Activated CD4-positive, alpha-beta T cell treated with anti-CD3 and anti-CD28 coated beads for 1 hour (primary cell): ENCODE data around the gene MCM7.
A peak's percentile ranks its signal among the peaks of the same experiment; 100 is the strongest.

ENCODE experiments used
- DNase-seq: peaks from one replicate; pipeline ENCODE4 v3.0.0-alpha.2; 2020

Gene MCM7

GRCh38 chr7:100093054-100093453 is 8.1 kb downstream of the MCM7 start:
- no peak for DNase-seq

- no peak for DNase-seq
Measured at GRCh38 chr7:100091411-100092181, 9.6 kb downstream of the MCM7 start.

- DNase-seq: no peak
Measured at GRCh38 chr7:100090527-100091410, 10.4 kb downstream of the MCM7 start.

GRCh38 chr7:100089458-100090196 is 11.6 kb downstream of the MCM7 start:
- DNase-seq: no peak

GRCh38 chr7:100088621-100089457 is 12.4 kb downstream of the MCM7 start, which contains the start of gene COPS6:
Gene COPS6, plus strand, starts transcription at chr7:100088969. Its CDS starts 22 bp downstream, at chr7:100088991.
- DNase-seq: peak; percentile 75

- no peak for DNase-seq
Measured at GRCh38 chr7:100088095-100088620, 13.0 kb downstream of the MCM7 start.

GRCh38 chr7:100087055-100087750 is 14.0 kb downstream of the MCM7 start:
- no peak for DNase-seq

- DNase-seq: no peak
Measured at GRCh38 chr7:100085515-100085914, 15.7 kb downstream of the MCM7 start.

- DNase-seq: no peak
Measured at GRCh38 chr7:100082978-100083377, 18.2 kb downstream of the MCM7 start.

- DNase-seq: peak; percentile 95
Measured at GRCh38 chr7:100081535-100082102, 19.6 kb downstream of the MCM7 start, which contains the start of gene ZNF3. Gene ZNF3, minus strand, starts transcription at chr7:100081723. Its CDS starts 4,366 bp downstream, at chr7:100077357.

GRCh38 chr7:100080907-100081534 is 20.2 kb downstream of the MCM7 start:
- no peak for DNase-seq

GRCh38 chr7:100079024-100079560 is 22.1 kb downstream of the MCM7 start:
- no peak for DNase-seq

GRCh38 chr7:100077205-100077604 is 24.0 kb downstream of the MCM7 start:
- no peak for DNase-seq

- DNase-seq: no peak
Measured at GRCh38 chr7:100075418-100075817, 25.8 kb downstream of the MCM7 start.

- DNase-seq: no peak
Measured at GRCh38 chr7:100074841-100075240, 26.4 kb downstream of the MCM7 start.

- no peak for DNase-seq
Measured at GRCh38 chr7:100072462-100072861, 28.7 kb downstream of the MCM7 start.

GRCh38 chr7:100071018-100071723 is 30.0 kb downstream of the MCM7 start:
- no peak for DNase-seq

GRCh38 chr7:100069991-100070390 is 31.2 kb downstream of the MCM7 start:
- DNase-seq: no peak

- DNase-seq: no peak
Measured at GRCh38 chr7:100066953-100067352, 34.2 kb downstream of the MCM7 start.
